HG03066 (cell line): Measurements from ENCODE around the gene ANKFN1.

Source experiments
- ATAC-seq: cut with Tn5 transposase; IDR thresholded peaks from one replicate; pipeline ENCODE4 v1.9.1; 2021; ENCODE audit warnings: low read depth; ENCODE audit not compliant: unreplicated experiment

ANKFN1 gene

GRCh38 chr17:56549501-56549900 is 396.2 kb downstream of the ANKFN1 start:
- ATAC-seq, result no peak

- no peak for ATAC-seq
Observed at GRCh38 chr17:56557682-56558081, 404.4 kb downstream of the ANKFN1 start.

- no peak for ATAC-seq
Observed at GRCh38 chr17:56558088-56558487, 404.8 kb downstream of the ANKFN1 start.
